K562 (cell line): Measurements from ENCODE around the gene OR2G2. TPM values are rescaled to one million over a fixed set of nuclear protein-coding genes. Genes with fewer than 3 reads are reported as not detected.

Source experiments
- DEAF1 ChIP-seq: fragments of 450-650 bp; formaldehyde crosslinking; IDR thresholded peaks from 2 replicates; pipeline ENCODE4 v1.4.0; 2020; ENCODE audit warnings: mild to moderate bottlenecking, moderate library complexity
- ERF ChIP-seq: fragments of 450-650 bp; formaldehyde crosslinking; IDR thresholded peaks from 2 replicates; pipeline ENCODE4 v1.4.0; 2020; ENCODE audit warnings: mild to moderate bottlenecking, mixed read lengths
- HDAC6 ChIP-seq: IDR thresholded peaks from 2 replicates; pipeline ENCODE4 v1.6.1; 2012; ENCODE audit warnings: low read depth, mild to moderate bottlenecking, control low read depth, inconsistent platforms, low read length, moderate library complexity
- NR0B1 ChIP-seq: fragments of 450-650 bp; IDR thresholded peaks from one replicate; pipeline ENCODE4 v1.6.1; 2018; ENCODE audit warnings: mild to moderate bottlenecking, moderate library complexity; ENCODE audit not compliant: partially characterized antibody
- RERE ChIP-seq: sonication (generic); formaldehyde crosslinking; IDR thresholded peaks from 2 replicates; pipeline ENCODE4 v1.8.0; 2023; ENCODE audit warnings: missing genetic modification reagents, mild to moderate bottlenecking, borderline replicate concordance
- USF1 ChIP-seq: sonication (generic); formaldehyde crosslinking; IDR thresholded peaks from 2 replicates; pipeline ENCODE4 v1.9.0; 2022; ENCODE audit warnings: mild to moderate bottlenecking, missing genetic modification reagents
- ZNF143 ChIP-seq: sonication (generic); formaldehyde crosslinking; IDR thresholded peaks from 2 replicates; pipeline ENCODE4 v1.9.0; 2022; ENCODE audit warnings: mild to moderate bottlenecking, missing genetic modification reagents
- ZNF511 ChIP-seq: sonication (generic); formaldehyde crosslinking; IDR thresholded peaks from 2 replicates; pipeline ENCODE4 v1.8.0; 2022; ENCODE audit warnings: mild to moderate bottlenecking, missing genetic modification reagents
- polyA plus RNA-seq, 8 experiments: library from polyadenylated mRNA; depleted of rRNA in 4 of 8; stranded (reverse) in 5 of 8; unstranded in 3 of 8; fragments of >200 nt; fragmentation: Nextera tagmentation in 2 of 8; fragmentation: Illumina TruSeq in 1 of 8; extraction: Ambion mirVana in 2 of 8; extraction: Trizol in 1 of 8; gene quantifications; 2 replicates each; pipeline versions ENCODE4 v1.2.1 to v1.2.3, GENCODE V29; 2011 to 2014; ENCODE audit warnings: inconsistent platforms in 1 of 8, missing spikeins in 1 of 8
- total RNA-seq, 7 experiments: library from RNA; depleted of rRNA in 6 of 7; stranded (reverse); fragments of >200 nt in 6 of 7; fragmentation: Illumina TruSeq in 2 of 7; extraction: Trizol in 2 of 7; gene quantifications; 2 replicates each; pipeline versions ENCODE4 v1.2.1 to v1.2.3, GENCODE V29; 2011 to 2021; ENCODE audit warnings: low replicate concordance in 1 of 7

Gene OR2G2
- total and polyA plus RNA-seq, 9 of the 15 experiments (the other 6 are each of a cell fraction or from before 2014, with no cell fraction given): not detected

- TF ChIP-seq DEAF1 (CRISPR knock-in tag) (peak; percentile 61), NR0B1 (no peak), HDAC6 (no peak), ERF (no peak), ZNF511 (CRISPR knock-in tag) (no peak), USF1 (CRISPR knock-in tag) (no peak), ZNF143 (no peak), RERE (CRISPR knock-in tag) (no peak)
Observed at GRCh38 chr1:247576514-247576913, 11.6 kb upstream of the OR2G2 start (continued).
